Astrocyte of the hippocampus (primary cell): ENCODE measurements around the gene HOXA11.

Experiments used
- DNase-seq: peaks from one replicate; pipeline ENCODE4 v3.0.0; 2011; ENCODE audit warnings: low read depth, low spot score

Gene HOXA11

DNA sequence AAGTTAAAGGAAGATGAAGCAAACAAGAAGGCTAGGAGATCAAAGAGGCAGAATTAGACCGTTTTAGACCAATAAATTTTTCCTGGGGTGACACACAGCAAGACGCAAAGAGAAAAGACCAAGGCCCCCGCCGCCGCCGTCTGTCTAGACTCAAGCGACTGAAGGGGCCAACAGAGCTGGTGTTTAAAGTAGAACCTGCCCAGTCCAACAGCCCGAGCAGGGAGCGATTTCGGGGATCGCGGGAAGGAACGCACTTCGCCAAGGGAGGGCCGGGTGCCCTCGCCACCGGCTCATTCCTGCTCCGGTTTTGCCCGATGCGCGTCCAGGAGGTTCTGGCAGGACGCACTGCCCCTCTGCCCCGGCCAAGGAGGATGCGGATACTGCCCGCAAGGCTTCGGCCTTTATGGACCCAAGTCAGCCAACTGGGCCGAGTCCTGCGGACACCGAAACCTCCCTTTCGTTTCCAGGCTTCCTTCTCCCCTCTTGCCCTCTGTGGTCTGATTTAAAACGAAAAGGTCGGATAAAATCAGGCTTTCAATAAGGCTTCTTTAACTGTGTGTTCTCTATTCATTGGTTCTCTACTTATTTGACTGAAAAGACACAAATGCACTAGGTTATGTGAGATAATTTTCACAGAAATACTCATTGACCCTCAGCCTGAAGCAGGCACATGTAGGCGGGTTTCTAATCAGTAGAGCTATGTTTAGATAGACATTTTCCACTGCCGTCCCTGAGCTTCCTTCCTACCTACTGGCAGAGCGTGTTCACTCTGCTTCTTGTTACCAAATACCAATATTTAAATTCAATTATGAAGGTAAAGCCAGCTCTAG lies 26.4 kb downstream of the HOXA11 start:
- no peak for DNase-seq

DNA sequence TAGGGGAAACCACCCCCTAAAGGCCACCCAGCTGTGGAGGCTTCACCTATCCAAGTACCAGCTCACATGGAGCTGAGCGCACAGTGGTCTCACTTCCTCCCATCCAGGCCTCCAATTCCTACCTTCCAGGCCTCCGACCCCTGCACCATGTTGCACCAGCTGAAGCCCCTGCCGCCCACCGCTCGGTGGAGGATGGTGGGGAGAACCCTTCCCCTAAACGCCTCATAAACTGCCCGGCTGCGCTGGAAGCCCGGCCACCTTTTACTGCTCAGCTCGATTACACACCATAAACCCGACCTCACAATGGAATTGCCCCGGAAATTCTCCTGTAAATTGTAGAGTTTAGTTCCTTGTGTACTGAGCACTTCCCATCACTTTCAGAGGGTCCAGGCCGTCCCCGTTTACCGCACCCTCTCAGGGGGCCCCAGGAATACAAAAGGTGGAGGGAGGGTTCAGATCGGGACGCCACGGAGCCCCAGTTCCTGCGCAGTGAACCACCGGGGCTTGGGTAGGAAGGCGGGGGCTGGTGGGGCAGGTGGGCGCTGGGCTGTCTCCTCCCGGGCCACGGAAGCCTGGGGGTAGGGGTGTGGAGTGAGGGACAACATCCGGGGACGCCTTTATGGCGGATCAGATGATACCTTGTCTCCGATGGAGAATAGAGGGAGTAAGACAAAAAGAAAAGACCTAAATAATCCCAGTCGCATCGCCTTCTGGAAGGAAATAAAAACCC lies 27.2 kb downstream of the HOXA11 start:
- no peak for DNase-seq

DNA sequence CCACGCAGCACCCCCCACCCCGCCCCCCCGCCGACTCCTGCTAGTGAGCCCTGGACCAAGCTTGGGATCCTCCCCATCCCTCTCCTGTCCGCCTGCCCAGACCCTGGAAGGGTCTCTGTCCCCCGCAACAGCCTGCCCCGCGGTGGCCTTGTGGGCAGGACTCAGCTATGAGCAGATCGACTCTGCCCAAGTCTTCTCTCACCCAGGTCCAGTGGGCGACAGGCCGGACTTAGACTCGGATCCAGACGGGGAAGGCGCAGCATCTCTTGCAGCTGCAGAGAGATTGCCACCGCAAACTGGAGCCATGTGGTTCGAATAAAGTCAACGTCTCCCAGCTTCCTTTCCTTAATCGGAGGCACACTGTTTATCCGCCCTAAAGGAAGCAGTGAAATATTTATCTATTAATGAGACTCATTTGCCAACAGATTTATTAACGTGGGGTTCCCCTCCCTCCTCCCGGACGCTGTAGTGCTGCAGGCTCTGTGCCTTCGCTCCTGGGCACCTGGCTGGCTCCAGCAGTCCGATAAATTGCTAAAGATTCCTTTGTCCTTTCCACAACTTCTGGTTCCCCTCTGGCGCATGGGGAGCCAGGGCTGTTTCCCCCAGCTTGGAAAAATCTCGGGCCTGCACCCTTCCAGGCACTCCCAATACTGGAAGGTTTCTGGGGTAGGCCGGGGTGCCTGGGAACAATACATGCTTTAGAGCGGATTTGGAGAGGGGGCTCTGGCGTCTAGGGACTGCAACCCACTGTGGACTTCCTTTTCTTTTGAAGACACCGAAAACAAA lies 27.9 kb downstream of the HOXA11 start:
- DNase-seq: no peak

DNA sequence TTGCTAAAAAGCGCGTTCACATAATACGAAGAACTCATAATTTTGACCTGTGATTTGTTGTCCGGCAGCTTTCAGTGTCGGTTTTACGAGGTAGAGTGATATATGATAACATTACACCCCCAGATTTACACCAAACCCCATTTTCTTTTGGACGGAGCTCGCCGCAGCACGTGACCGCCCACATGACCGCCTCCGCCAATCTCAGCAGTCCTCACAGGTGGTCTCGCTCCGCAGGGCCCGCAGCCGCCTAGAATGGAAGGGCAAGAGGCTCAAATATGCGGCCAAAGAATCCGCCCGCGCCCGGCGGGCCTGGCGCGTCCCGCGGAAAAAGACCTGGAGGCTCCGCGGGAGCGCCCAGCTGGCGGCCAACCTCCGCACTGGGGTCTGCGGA lies 28.5 kb downstream of the HOXA11 start, which contains the start of gene HOXA7:
Gene HOXA7 (minus strand): TSS at position 168 of the 391 bp plus-strand sequence. CDS start 130 bp downstream, at position 38.
- DNase-seq: no peak

DNA sequence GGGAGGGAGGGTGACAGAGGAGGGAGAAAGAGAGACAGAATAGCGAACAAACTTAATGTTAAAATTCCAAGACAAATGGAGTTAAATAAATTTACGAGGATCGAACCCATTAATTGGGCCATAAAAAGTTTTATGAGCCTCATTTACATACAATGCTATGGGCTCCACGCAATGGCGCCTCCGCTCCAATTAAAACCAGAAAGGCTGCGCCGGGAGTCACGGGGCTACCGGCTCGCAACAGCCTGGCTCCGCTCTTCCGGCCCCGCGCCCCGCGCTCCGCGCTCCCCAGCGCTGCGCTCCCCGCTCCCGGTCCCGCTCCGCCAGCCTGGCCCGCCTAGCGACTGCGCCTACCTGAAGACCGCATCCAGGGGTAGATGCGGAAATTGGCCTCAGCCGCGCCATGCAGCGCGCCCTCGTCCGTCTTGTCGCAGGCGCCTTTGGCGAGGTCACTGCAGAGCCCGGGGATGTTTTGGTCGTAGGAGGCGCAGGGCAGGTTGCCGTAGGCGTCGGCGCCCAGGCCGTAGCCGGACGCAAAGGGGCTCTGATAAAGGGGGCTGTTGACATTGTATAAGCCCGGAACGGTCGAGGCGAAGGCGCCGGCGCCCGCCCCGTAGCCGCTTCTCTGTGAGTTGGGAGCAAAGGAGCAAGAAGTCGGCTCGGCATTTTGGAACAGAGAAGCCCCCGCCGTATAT lies 29.1 kb downstream of the HOXA11 start:
- no peak for DNase-seq

DNA sequence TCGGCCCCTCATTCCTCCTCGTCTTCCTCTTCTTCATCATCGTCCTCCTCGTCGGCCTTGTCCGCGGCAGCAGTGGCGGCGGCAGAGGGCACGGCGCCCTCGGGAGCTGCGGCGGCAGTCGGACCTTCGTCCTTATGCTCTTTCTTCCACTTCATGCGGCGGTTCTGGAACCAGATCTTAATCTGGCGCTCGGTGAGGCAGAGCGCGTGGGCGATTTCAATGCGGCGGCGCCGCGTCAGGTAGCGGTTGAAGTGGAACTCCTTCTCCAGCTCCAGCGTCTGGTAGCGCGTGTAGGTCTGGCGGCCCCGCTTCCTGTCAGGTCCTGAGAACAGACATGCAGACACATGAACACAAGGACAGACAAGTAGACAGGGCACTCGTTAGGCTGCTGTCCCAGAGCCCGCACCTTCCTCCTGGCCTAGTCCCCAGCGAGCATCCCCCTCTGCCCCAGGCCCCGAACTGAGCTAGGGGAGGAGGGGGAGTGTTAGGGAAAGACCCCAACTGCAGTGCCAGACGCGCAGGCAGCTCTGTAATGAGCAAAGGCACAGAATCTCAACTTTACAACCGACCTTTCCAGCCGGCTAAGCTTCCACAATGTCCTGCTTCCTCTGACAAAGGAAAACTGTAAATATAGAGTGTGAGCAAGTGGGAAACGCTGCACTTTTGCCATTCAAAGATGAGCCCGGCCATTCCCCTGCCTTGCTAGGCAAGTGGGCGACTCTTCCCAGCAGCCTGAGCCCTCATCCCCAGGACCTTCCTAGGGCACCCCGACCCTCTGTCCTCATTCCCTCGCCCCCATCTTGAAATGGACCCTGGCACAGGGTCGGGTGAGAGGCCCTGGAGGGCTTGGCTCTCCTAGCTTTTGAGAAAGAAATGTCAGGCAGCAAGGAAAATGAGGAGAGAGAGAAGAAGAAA lies 29.9 kb downstream of the HOXA11 start:
- no peak for DNase-seq

DNA sequence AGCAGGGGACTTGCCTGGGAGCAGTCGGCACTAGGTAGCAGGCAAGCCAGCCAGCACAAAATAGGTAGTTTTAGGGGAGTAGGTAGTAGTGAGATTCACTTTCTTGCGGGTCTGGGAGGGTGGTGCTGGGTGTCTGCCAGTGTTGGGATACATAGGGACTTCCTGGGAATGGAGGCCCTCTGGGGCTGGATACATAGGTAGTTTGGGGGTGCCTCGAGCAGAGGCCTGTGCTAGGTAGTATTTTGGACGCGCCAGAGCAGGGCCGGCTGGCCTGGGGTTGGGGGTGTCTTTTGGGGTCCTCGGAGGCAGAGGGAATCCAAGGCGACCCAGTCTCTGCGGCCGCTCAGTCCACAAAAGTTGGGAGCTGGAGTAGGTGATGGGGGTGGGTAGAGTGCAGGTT lies 30.7 kb downstream of the HOXA11 start:
- no peak for DNase-seq

DNA sequence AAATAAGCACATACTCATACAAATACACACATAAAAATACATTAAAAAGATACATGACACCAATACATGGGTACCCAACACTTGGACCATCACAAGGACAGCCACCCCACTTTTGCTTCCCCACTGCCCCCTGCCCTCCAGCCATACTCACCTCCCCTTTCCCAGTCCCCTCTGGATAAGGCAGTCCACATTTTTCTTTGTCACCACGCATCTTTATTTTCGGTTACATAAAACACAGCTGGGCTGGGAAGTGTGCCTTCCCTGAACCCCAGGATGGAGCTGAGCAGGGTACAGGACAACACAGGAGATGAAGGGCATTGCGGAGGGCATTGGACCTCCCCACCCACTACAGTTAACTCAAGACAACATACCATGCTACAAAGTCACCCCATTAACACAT lies 31.5 kb downstream of the HOXA11 start:
- DNase-seq: no peak

DNA sequence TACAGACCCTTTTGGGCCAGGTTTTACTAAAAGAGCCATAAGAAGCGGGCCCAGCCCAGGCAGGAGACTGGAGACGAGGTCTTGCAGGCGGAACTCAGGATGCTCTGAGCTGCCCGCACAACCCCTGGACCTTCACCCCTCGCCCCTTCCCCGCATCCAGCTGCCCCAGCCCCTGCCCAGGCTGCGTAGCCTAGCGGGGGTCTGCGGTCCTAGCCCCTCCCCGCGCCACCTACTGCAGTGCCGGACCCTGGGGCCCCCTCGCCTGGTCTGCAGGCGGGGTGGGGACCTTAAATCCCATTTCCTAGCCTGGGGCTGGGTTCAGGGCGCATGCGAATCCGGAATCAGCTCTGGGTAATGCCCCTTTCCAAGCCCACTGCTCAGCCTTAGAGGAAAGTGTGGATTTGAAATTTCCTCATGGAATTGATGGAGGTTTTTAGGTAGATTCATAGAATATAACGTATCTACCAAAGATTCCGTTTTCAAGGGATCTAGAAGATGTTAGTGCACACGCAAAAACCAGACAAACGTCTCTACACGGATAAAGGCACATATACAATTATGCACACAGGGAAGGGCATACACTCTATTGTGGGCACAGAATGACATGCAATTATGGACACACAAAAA lies 32.1 kb downstream of the HOXA11 start:
- no peak for DNase-seq

DNA sequence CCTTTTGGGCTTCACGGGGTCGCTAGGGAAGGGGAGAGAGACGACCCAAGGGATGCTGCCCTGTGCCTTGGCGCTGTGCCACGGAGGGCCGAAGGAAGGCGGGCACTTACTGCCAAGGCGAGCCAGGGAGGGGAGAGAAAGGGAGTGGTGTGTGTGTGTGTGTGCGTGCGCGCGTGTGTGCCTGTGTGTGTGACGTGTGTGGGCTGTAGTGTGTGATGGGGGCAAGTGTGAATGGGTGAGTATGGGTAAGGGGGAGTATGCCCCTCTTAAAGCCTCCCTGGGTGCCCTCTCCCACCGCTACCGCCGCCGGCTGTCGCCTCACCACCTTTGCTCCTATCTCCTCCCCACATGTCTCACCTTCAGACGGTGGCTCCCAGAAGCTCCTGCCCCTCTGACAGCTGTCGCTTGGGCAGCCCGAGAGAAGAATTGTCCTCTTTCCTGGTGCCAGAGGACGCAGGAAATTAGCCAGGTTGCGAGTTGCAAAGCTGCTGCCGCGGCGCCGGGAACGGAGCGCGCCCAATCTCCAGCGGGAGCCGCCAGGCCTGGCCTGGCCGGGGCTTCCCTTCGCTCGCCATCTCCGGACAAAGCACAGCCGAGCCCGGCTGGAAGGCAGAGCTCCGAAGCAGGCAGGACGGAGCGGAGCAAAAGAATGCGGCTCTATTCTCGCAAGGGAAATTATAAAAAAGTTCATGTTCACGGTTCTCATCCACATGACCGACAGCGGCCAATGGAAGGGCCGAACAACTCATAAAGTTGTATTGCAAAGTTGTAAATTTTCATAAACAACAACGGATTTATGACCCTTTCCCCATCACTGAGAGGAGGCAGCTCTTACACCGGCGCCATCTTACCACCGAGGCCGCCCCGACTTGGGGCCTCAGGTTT lies 32.9 kb downstream of the HOXA11 start, which contains the start of gene HOXA3:
Gene HOXA3 (minus strand): TSS at position 653 of the 885 bp plus-strand sequence. CDS start 41,943 bp downstream, outside the sequence.
- DNase-seq: no peak

DNA sequence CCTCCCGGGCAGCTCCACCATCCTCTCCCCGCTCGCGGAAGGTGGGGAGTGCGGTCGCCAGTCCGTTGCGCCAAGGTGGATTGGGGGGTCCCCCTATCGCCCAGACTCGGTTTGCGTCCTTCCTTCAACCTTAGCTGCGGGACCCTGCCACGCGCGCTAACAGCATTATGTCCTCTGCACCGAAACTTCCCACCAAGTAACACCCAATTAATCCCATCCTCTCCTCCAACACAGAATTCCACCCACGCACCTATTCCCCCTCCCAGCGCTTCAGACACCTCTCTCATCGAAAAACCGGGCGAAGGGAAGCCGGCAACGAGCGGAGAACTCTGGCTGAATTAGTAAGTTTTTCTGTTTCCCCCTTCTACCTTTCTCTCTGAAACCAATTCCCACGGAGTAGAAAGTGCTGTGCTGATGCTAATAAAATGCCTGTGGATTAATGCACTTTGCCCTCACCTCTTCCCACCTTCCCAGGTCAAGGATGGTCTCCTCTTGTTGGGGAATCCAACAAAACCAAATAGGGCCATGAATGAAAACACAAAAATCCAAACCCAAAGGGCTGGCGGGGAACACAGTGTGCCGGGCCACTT lies 33.6 kb downstream of the HOXA11 start:
- DNase-seq: no peak

DNA sequence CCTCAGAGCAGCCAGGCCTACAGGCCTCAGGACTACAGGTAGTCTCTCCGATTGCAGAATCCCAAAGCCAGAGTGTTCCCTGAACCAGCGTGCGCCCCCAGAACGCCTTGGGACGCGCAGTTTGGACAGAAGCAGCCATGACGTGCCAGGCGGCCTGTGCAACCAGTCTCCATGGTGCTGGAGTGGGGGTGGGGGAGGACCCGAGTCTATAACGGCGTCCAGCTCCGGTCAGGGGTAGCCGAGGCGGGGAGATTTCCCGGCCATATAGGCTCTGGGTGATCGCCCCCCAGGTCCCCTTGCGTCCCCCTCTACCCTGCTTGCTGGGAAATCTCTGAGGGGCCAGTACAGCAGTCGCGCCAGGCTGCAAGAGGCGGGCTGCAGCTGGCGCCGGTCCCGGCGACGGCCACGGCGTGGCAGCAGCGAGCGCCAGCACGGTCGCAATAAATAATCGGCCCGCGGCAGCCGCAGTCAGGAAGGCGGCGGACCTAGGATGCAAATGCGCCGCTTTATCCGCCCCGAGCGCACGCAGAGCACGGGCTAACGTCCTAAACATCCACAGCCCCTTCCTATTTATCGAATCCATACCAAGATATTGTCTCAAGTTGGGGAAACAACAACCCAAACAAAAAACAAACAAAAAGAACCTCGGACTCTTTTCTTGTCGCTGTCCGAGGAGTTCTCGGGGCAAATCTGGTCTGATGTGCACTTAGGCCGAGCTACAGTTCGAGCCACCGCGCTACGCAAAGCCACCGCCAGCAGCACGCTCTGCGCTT lies 34.3 kb downstream of the HOXA11 start:
- peak; percentile 78 for DNase-seq

DNA sequence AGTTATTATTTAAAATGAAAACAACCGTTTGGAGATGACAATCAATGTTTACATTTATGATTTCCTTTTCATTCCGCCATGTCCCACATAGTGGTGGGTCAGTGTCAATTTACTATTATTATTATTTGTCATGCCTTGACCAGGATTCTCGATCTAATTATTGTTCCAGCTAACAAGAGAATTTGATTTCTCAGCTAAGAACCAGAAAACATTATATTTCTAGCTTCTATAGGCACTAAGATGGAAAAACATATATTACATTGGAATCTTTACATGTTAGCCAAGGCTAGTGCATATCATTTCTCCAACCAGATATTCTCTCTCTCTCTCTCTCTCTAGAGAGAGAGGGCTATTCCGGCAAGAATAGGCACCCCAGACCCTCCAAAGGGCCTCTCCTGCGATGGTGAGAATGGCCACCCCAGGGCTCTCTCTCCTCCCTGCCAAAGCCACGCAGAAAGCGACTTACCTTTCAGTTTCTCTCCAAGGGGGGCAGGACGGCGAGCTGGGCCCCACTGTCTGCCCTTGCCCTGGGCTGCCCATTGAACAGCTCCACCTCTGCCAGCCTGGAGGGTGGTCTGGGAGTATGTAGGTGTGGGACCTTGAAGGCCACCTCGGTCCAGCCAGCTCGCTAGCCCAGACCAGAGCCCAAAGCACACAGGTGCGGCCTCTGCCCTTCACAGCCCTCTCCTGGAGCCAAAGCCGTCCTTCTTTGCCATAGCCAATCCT lies 35.0 kb downstream of the HOXA11 start:
- DNase-seq: no peak

DNA sequence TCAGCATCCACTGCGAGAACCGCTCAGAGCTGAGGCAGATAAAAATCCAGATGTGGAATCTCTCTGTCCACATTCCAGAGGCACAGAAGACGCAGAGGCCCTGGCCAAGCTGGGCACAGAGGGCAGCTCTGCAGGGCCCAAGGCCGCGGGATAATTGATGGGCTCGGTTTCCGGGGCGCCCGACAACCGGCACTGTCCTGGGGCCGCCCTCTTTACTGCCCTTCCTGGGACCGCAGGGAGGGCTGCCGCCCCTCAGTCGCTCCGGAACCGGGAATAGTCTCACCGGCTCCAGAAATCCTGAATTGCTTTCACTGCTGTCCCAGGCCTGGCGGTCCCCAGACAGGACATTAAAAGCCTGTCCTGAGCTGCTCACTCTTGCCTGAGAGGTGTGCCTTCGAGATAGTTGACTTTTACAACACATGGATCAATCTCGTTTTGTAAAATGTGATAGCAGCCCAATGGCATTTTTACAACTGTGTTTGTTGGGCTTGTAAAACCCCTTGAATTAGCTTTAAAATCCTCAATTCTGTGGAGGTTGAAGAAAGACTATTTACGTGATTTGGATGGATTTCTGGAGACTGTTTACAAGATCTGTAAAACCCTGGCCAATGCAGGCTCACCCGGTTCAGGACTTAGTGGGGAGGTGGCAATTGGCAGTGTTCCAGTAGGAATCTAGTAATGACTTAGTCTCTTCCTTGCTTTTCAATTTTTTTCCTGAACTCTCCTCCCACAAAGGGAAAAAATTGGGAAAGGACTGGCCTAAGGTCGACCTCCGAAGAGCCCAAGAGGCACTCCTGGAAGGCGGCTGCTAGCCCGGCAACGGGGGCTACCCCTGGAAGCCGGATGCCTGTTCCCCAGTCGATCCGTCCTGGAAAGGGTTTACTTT lies 36.0 kb downstream of the HOXA11 start:
- no peak for DNase-seq

DNA sequence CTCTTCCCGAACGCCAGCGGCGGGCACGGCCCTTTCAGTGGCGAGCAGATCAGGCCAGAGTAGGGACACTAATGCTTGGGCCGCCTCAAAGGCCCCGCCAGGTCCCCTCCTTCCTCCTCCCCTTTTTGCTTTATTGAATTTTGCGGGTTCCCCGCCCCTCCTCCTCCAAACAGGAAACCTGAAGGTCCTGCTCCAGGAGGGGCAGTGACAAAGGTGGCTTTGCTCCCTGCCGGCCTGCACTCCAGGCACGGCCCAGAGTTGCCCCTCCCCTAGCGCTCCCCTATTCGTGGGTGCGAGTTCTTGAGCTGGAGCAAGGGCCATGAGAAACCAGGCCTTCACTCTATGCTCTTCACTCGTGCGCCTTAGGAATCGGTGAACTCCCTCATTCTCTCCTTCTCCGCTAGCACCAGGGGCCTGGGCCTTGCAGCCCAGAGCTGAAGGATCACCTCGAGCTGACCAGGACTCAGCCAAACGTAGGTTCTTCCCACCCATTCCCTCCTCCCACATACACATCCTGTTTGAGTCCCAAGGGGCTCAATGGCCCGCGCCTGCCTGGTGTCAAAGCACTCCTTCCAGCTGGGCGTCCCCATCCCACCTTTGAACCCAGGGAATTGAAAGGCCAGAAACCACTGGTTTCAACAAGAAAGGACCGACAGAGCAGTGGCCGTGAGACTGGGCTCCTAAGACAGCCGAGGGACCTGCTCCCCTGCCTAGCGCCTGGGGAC lies 36.8 kb downstream of the HOXA11 start:
- DNase-seq: no peak
